HCT116 (cell line): ENCODE data around the gene NRTN. TPM values are rescaled to one million over a fixed set of nuclear protein-coding genes. Genes with fewer than 3 reads are reported as not detected.

Experiments
- ATAC-seq: fragments of 200-7000 bp; cut with Tn5 transposase; 2 replicates; pipeline ENCODE4 v1.9.1; 2020; ENCODE audit warnings: mild to moderate bottlenecking, moderate library complexity
- BruUV-seq: library from RNA; stranded (reverse); fragments of 400-500 nt; replicated peaks from 2 replicates; lab custom pipeline; 2021; lab: Mats Ljungman, UMichigan
- CTCF ChIA-PET: fragments of 300-600 bp; sonication (Branson Sonifier 250); formaldehyde crosslinking; loops from one replicate; lab custom pipeline; 2021; ENCODE audit warnings: antibody characterized with exemption; lab: Charles Lee
- POLR2A ChIA-PET: fragments of 300-600, 350-600 bp; sonication (Branson Sonifier 250); formaldehyde crosslinking; loops from one replicate; lab custom pipeline; 2021; ENCODE audit warnings: antibody characterized with exemption; lab: Charles Lee
- RAD21 ChIA-PET, 2 experiments: fragments of 300-600 bp; sonication (Branson Sonifier 250); formaldehyde crosslinking; loops; one replicate each; lab custom pipeline; 2023; ENCODE audit warnings: low total read pairs in 2 of 2; ENCODE audit not compliant: uncharacterized antibody in 2 of 2, unreplicated experiment in 2 of 2, low non-redundant PET in 1 of 2; lab: Charles Lee
- DNase-seq: peaks from one replicate; pipeline ENCODE4 v3.0.0-alpha.2; 2010; ENCODE audit warnings: low read depth, low spot score
- H2AFZ ChIP-seq: fragments of 200-600 bp; shearing (Covaris generic), sonication (generic); 2 replicates; pipeline ENCODE4 v1.6.1; 2017; ENCODE audit warnings: low read depth, mixed run types, mixed read lengths, antibody characterized with exemption, low read length; ENCODE audit not compliant: poor library complexity, severe bottlenecking
- H3K27ac ChIP-seq: 2 replicates; pipeline ENCODE4 v1.5.1; 2012; ENCODE audit warnings: low read depth, low read length
- H3K27me3 ChIP-seq: fragments of 200-600 bp; sonication (generic); 2 replicates; pipeline ENCODE4 v1.6.1; 2016; ENCODE audit warnings: mixed run types, low read length, mixed read lengths; ENCODE audit not compliant: insufficient read depth
- H3K36me3 ChIP-seq, 2 experiments: fragments of 200-500 bp in 1 of 2; fragments of 200-600 bp in 1 of 2; sonication (Bioruptor generic) in 1 of 2; sonication (generic) in 1 of 2; 2 replicates each; pipeline versions ENCODE4 v1.5.1 to v1.6.1; 2014 to 2016; ENCODE audit warnings: low read length in 2 of 2, inconsistent platforms in 1 of 2, mixed read lengths in 1 of 2, mixed run types in 1 of 2; ENCODE audit not compliant: insufficient read depth in 2 of 2, control insufficient read depth in 1 of 2
- H3K4me1 ChIP-seq, 2 experiments: fragments of 200-600 bp in 1 of 2; sonication (generic) in 1 of 2; 2 replicates each; pipeline versions ENCODE4 v1.5.1 to v1.6.1; 2012 to 2017; ENCODE audit warnings: low read length in 2 of 2, inconsistent platforms in 1 of 2, mild to moderate bottlenecking in 1 of 2, mixed read lengths in 1 of 2, mixed run types in 1 of 2, moderate library complexity in 1 of 2; ENCODE audit not compliant: insufficient read depth in 2 of 2, control insufficient read depth in 1 of 2
- H3K4me2 ChIP-seq: fragments of 200-600 bp; sonication (generic); 2 replicates; pipeline ENCODE4 v1.6.1; 2017; ENCODE audit warnings: mixed run types, low read length, mixed read lengths
- H3K4me3 ChIP-seq, 2 experiments: fragments of 200-600 bp in 1 of 2; sonication (generic) in 1 of 2; replicated peaks in 1 of 2; 2 replicates each; pipeline ENCODE4 v1.5.1; 2011 to 2016; ENCODE audit warnings: low read length in 2 of 2, control low read depth in 1 of 2, low read depth in 1 of 2, mild to moderate bottlenecking in 1 of 2, mixed read lengths in 1 of 2, mixed run types in 1 of 2
- H3K79me2 ChIP-seq: fragments of 200-600 bp; sonication (generic); 2 replicates; pipeline ENCODE4 v1.6.1; 2017; ENCODE audit warnings: mild to moderate bottlenecking, mixed run types, low read length, moderate library complexity, mixed read lengths; ENCODE audit not compliant: insufficient read depth
- H3K9ac ChIP-seq: fragments of 200-600 bp; sonication (generic); 2 replicates; pipeline ENCODE4 v1.6.1; 2016; ENCODE audit warnings: low read length, mixed read lengths
- H3K9me2 ChIP-seq: fragments of 200-600 bp; sonication (generic), shearing (Covaris generic); 2 replicates; pipeline ENCODE4 v1.6.1; 2017; ENCODE audit warnings: mixed run types, mild to moderate bottlenecking, moderate library complexity; ENCODE audit not compliant: insufficient read depth
- H3K9me3 ChIP-seq, 2 experiments: fragments of 200-500 bp in 1 of 2; fragments of 200-600 bp in 1 of 2; sonication (Bioruptor generic) in 1 of 2; sonication (generic) in 1 of 2; 2 replicates each; pipeline ENCODE4 v1.6.1; 2014 to 2017; ENCODE audit warnings: low read length in 2 of 2, mixed read lengths in 2 of 2, inconsistent platforms in 1 of 2, low read depth in 1 of 2, mild to moderate bottlenecking in 1 of 2, mixed run types in 1 of 2, moderate library complexity in 1 of 2; ENCODE audit not compliant: control insufficient read depth in 1 of 2, insufficient read depth in 1 of 2
- H4K20me1 ChIP-seq: fragments of 200-600 bp; sonication (generic), shearing (Covaris generic); 2 replicates; pipeline ENCODE4 v1.6.1; 2017; ENCODE audit warnings: mixed run types, mild to moderate bottlenecking, moderate library complexity; ENCODE audit not compliant: insufficient read depth
- ATF3 ChIP-seq: IDR thresholded peaks from 2 replicates; pipeline ENCODE4 v1.6.1; 2012
- EGR1 ChIP-seq: IDR thresholded peaks from 2 replicates; pipeline ENCODE4 v1.6.1; 2012; ENCODE audit warnings: low read depth
- ELF1 ChIP-seq: IDR thresholded peaks from 2 replicates; pipeline ENCODE4 v1.6.1; 2012; ENCODE audit warnings: low read depth, borderline replicate concordance
- EZH2 ChIP-seq: fragments of 200-600 bp; sonication (generic); IDR thresholded peaks from 2 replicates; pipeline ENCODE4 v1.6.1; 2017; ENCODE audit warnings: antibody characterized with exemption, mixed run types
- EZH2phosphoT487 ChIP-seq: fragments of 200-600 bp; IDR thresholded peaks from 2 replicates; pipeline ENCODE4 v1.6.1; 2018; ENCODE audit warnings: antibody characterized with exemption, borderline replicate concordance
- MAX ChIP-seq: IDR thresholded peaks from 2 replicates; pipeline ENCODE4 v1.6.1; 2012
- POLR2A ChIP-seq: IDR thresholded peaks from 2 replicates; pipeline ENCODE4 v1.7.0; 2011; ENCODE audit warnings: borderline replicate concordance; ENCODE audit not compliant: insufficient read depth, insufficient read length; ENCODE audit errors: extremely low read depth
- POLR2AphosphoS5 ChIP-seq: IDR thresholded peaks from 2 replicates; pipeline ENCODE4 v1.6.1; 2011; ENCODE audit warnings: mild to moderate bottlenecking, low read depth, low read length, moderate library complexity
- RAD21 ChIP-seq: IDR thresholded peaks from 2 replicates; pipeline ENCODE4 v1.6.1; 2012; ENCODE audit warnings: low read depth, mild to moderate bottlenecking
- SIN3A ChIP-seq: IDR thresholded peaks from 2 replicates; pipeline ENCODE4 v1.6.1; 2012; ENCODE audit warnings: low read depth
- ZNF274 ChIP-seq: fragments of 200-500 bp; sonication (Bioruptor generic); IDR thresholded peaks from 2 replicates; pipeline ENCODE4 v1.6.1; 2014; ENCODE audit warnings: mild to moderate bottlenecking, low read depth, low read length, inconsistent platforms
- intact Hi-C: fragments of 100-400 bp; cut with micrococcal nuclease; formaldehyde crosslinking; loops from 2 replicates; pipeline ENCODE4 v1.10.0; 2022
- total RNA-seq: library from RNA; stranded (reverse); gene quantifications from one replicate; pipeline ENCODE4 v1.2.1, GENCODE V29; 2021; ENCODE audit not compliant: unreplicated experiment
- TF ChIP-seq, protein P1 (sequence below): IDR thresholded peaks from 2 replicates; pipeline ENCODE4 v1.6.1; 2012; ENCODE audit warnings: low read depth

The NRTN gene
- total RNA-seq, 1 experiment from 2014 or later, result 11.5 TPM

GRCh38 chr19:5782945-5783919, 21.6 kb upstream of the NRTN start:
- H3K9ac ChIP-seq, result no peak overlapping the region
- peak; percentile 16; the same call in 1 of the 2 replicates for ATAC-seq
- H3K27me3 ChIP-seq, result no peaks in the 10 kb centered on the region
- no TSS peak for BruUV-seq
- POLR2A ChIA-PET, result no interaction called here
- H4K20me1 ChIP-seq, result no peaks in the 10 kb centered on the region
- RAD21 ChIA-PET, result no interaction called here
- H3K36me3 ChIP-seq, result peaks cover 27 to 39% of the 10 kb centered on the region in 2 experiments; a peak in 3 of 4 replicates
- no peak for DNase-seq
- no peak overlapping the region for H3K4me2 ChIP-seq
- H2AFZ ChIP-seq, result no peak overlapping the region
- H3K79me2 ChIP-seq, result peaks cover 6% of the 10 kb centered on the region; the same call in 1 of the 2 replicates
- H3K27ac ChIP-seq, result no peak overlapping the region
- TF ChIP-seq SIN3A (no peak), EZH2phosphoT487 (no peak), MAX (no peak), POLR2A (no peak), ATF3 (no peak), ZNF274 (no peak), POLR2AphosphoS5 (no peak), EZH2 (no peak), EGR1 (no peak), RAD21 (no peak), ELF1 (no peak)
- TF ChIP-seq, protein P1, sequence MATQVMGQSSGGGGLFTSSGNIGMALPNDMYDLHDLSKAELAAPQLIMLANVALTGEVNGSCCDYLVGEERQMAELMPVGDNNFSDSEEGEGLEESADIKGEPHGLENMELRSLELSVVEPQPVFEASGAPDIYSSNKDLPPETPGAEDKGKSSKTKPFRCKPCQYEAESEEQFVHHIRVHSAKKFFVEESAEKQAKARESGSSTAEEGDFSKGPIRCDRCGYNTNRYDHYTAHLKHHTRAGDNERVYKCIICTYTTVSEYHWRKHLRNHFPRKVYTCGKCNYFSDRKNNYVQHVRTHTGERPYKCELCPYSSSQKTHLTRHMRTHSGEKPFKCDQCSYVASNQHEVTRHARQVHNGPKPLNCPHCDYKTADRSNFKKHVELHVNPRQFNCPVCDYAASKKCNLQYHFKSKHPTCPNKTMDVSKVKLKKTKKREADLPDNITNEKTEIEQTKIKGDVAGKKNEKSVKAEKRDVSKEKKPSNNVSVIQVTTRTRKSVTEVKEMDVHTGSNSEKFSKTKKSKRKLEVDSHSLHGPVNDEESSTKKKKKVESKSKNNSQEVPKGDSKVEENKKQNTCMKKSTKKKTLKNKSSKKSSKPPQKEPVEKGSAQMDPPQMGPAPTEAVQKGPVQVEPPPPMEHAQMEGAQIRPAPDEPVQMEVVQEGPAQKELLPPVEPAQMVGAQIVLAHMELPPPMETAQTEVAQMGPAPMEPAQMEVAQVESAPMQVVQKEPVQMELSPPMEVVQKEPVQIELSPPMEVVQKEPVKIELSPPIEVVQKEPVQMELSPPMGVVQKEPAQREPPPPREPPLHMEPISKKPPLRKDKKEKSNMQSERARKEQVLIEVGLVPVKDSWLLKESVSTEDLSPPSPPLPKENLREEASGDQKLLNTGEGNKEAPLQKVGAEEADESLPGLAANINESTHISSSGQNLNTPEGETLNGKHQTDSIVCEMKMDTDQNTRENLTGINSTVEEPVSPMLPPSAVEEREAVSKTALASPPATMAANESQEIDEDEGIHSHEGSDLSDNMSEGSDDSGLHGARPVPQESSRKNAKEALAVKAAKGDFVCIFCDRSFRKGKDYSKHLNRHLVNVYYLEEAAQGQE, result no peak
- intact Hi-C loops, result no loop called here
- no peaks in the 10 kb centered on the region for H3K4me1 ChIP-seq
- H3K4me3 ChIP-seq, result no peak overlapping the region
- H3K9me2 ChIP-seq, result no peaks in the 10 kb centered on the region
- H3K9me3 ChIP-seq, result no peaks in the 10 kb centered on the region
- CTCF ChIA-PET, result interaction anchor here (1.1 kb wide), 1 partner anchor 21 kb away, joined by 4 read pairs; no protein-coding TSS in a partner anchor
